Heart right ventricle (tissue), 16 donors: ENCODE measurements around the gene FBXO11. TPM values are rescaled to one million over a fixed set of nuclear protein-coding genes. Genes with fewer than 3 reads are reported as not detected.
A peak's percentile ranks its signal among the peaks of the same experiment; 100 is the strongest.

Experiments used
- ATAC-seq, 8 donors: fragments of 200-7000 bp; cut with Tn5 transposase; one replicate each; pipeline ENCODE4 v1.9.1; 2020; ENCODE audit warnings: mild to moderate bottlenecking in 8 of 8, moderate library complexity in 8 of 8, moderate number of reproducible peaks in 1 of 8
- DNase-seq, 2 donors: peaks; one replicate each; pipeline ENCODE4 v3.0.0-alpha.2; 2020
- H3K27ac ChIP-seq, 10 donors: fragments of 200-600 bp; sonication (generic) in 2 of 10; one replicate each; pipeline versions ENCODE4 v1.5.0 to v1.8.0; 2020 to 2022; ENCODE audit warnings: mild to moderate bottlenecking in 3 of 10
- H3K27me3 ChIP-seq, 7 donors: fragments of 200-600 bp; one replicate each; pipeline ENCODE4 v1.8.0; 2021 to 2022; ENCODE audit warnings: mild to moderate bottlenecking in 2 of 7
- H3K36me3 ChIP-seq, 9 donors: fragments of 200-600 bp; sonication (generic) in 1 of 9; one replicate each; pipeline versions ENCODE4 v1.5.0 to v1.8.0; 2020 to 2022; ENCODE audit warnings: mild to moderate bottlenecking in 2 of 9
- H3K4me1 ChIP-seq, 9 donors: fragments of 200-600 bp; sonication (generic) in 1 of 9; one replicate each; pipeline versions ENCODE4 v1.5.0 to v1.8.0; 2020 to 2022; ENCODE audit warnings: mild to moderate bottlenecking in 4 of 9
- H3K4me3 ChIP-seq, 10 donors: fragments of 200-600 bp; sonication (generic) in 2 of 10; one replicate each; pipeline versions ENCODE4 v1.5.0 to v1.8.0; 2020 to 2022; ENCODE audit warnings: mild to moderate bottlenecking in 7 of 10, moderate library complexity in 2 of 10
- H3K9me3 ChIP-seq, 11 donors: fragments of 200-600 bp in 10 of 11; sonication (generic) in 2 of 11; one replicate each; pipeline versions ENCODE4 v1.5.0 to v1.8.0; 2013 to 2022; ENCODE audit warnings: mild to moderate bottlenecking in 2 of 11, control low read depth in 1 of 11, moderate library complexity in 1 of 11
- WGBS, 2 donors: extraction: QIAGEN DNeasy Blood & Tissue Kit; methylation state at CpG; one replicate each; pipeline ENCODE4 v1.1.7; 2013; ENCODE audit warnings: inconsistent platforms in 1 of 2; 5-methylcytosine and 5-hydroxymethylcytosine counted together
- intact Hi-C, 10 donors: fragments of 100-400 bp; cut with DNase I; formaldehyde crosslinking; loops; one replicate each; pipeline versions ENCODE4 v1.11.1 to v1.14.2; 2022
- polyA plus RNA-seq, 2 donors: library from polyadenylated mRNA; stranded (reverse); fragments of 200-250 nt; gene quantifications; one replicate each; pipeline ENCODE4 v1.2.3, GENCODE V29; 2013
- total RNA-seq, 10 donors: library from RNA; stranded (reverse); fragmentation: NEBNext Ultra II Directional in 3 of 10; extraction: Animal tissue kit (Norgen Biotek cat#: 25700) in 3 of 10; gene quantifications; one replicate each; pipeline versions ENCODE4 v1.2.1 to v1.2.4, GENCODE V29; 2021 to 2023
- TF ChIP-seq, protein P1 (sequence below), 9 donors: fragments of 200-600 bp; sonication (generic) in 2 of 9; IDR thresholded peaks; one replicate each; pipeline versions ENCODE4 v1.5.0 to v1.8.0; 2021 to 2022; ENCODE audit warnings: antibody characterized with exemption in 9 of 9, mild to moderate bottlenecking in 5 of 9, moderate library complexity in 1 of 9
- donor health status: Arrhythmogenic right ventricular cardiomyopathy.
- donor health status: ischemic (EF 13 %, LVEDD 7.1; RV severe dilation, severe dysfunction).
- donor health status: healthy with polysubstance abuse.
- donor health status: DM: no; HTN: yes; CAD: no.
- donor health status: DM: no; HTN: no; CAD: no.
- donor health status: ischemic (EF 25% LVEDD 6.9; RV normal size, moderate dysfunction).
- donor health status: ischemic (EF 25% LVEDD 5.7; RV mildly dilated, moderate dysfunction).
- donor health status: healthy.
- donor health status: DM: yes; HTN: yes; CAD: no.
- donor health status: Ischemic cardiomyopathy.
- donor health status: ischemic (EF 35%, LVEDD 5.7; RV mildly dilated, moderate dysfunction).
- donor health status: nonischemic (EF 11% LVEDD 7.7; RV severe dilation, severe dysfunction).
- donor health status: DM: yes; HTN: yes; CAD: no.
- donor health status: PGD.
- donor health status: ischemic (EF 29% LVEDD 5.4; RV normal size, mild dysfunction).
- donor health status: nonischemic (EF 23%, LVEDD 6.1; RV moderate dilation, normal function).

The FBXO11 gene
- total and polyA plus RNA-seq, 12 donors, result 15.7 to 48.2 (median 36.9) TPM

DNA sequence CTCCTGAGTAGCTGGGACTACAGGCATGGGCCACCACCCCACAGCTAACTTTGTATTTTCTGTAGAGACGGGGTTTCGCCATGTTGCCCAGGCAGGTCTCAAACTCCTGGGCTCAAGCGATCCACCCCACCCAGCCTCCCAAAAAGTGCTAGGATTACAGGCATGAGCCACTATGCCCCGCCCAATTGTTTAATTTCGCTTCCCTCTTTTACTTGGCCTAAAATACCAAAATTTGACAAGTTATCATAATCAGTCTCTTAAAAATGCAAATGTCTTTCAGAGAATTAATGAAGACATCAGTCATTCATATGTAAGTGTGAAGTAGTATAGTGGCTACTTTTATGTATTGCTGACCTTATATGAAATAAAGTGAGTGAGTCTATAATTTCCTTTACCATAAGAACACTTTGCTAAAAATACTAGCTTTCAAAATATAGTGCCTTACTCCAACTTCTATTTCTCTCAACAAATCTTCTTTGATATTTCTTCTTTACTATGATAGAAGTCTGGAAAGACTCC, 9.8 kb downstream of the FBXO11 start:
- ATAC-seq (peak in 1 of 8 donors; percentile 26), DNase-seq (no peak)
- TF ChIP-seq, protein P1, sequence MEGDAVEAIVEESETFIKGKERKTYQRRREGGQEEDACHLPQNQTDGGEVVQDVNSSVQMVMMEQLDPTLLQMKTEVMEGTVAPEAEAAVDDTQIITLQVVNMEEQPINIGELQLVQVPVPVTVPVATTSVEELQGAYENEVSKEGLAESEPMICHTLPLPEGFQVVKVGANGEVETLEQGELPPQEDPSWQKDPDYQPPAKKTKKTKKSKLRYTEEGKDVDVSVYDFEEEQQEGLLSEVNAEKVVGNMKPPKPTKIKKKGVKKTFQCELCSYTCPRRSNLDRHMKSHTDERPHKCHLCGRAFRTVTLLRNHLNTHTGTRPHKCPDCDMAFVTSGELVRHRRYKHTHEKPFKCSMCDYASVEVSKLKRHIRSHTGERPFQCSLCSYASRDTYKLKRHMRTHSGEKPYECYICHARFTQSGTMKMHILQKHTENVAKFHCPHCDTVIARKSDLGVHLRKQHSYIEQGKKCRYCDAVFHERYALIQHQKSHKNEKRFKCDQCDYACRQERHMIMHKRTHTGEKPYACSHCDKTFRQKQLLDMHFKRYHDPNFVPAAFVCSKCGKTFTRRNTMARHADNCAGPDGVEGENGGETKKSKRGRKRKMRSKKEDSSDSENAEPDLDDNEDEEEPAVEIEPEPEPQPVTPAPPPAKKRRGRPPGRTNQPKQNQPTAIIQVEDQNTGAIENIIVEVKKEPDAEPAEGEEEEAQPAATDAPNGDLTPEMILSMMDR (IDR thresholded peaks at IDR 0.05), result no peak
- intact Hi-C loops, result no loop called here
- WGBS, 2 donors, result 91 to 93% methylated on average over 5 of the region's 5 CpGs
- Histone ChIP-seq H3K27ac (no peak overlapping the region), H3K36me3 (peaks cover 0 to 3% (median 0%) of the 10 kb centered on the region in 9 donors), H3K9me3 (no peaks in the 10 kb centered on the region), H3K27me3 (no peaks in the 10 kb centered on the region), H3K4me1 (peaks cover 4 to 96% (median 80%) of the 10 kb centered on the region in 9 donors), H3K4me3 (no peak overlapping the region)

DNA sequence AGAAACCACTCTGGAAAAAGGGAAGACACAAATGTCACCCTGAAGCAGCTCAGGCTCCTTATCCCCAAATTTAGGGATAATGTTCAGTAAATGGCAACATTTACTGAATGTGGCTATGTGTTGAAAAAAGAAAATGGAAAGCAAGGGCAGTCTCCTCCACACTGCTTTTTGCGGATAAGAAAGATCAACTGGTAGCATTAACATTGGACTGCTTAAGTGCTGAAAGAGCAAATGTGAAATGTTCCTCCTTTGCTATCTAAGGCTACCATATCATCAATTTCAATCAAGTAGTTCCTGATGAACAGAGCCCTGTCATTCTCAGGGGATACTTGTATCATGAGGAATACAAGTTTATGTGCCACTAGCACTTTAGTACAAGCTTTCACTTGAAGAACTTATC, 12.5 kb downstream of the FBXO11 start:
- intact Hi-C loops, result no loop called here
- WGBS, 2 donors, result 39 to 59% methylated on average over 1 of the region's 1 CpG
- H3K4me1 ChIP-seq, result peaks cover 7 to 92% (median 77%) of the 10 kb centered on the region in 9 donors
- no peak overlapping the region for H3K27ac ChIP-seq
- H3K27me3 ChIP-seq, result no peaks in the 10 kb centered on the region
- TF ChIP-seq, protein P1 (IDR thresholded peaks at IDR 0.05), result no peak
- no peak overlapping the region for H3K4me3 ChIP-seq
- peaks cover 0 to 13% (median 0%) of the 10 kb centered on the region in 9 donors for H3K36me3 ChIP-seq
- ATAC-seq (peak in 1 of 8 donors; percentile 14), DNase-seq (no peak)
- H3K9me3 ChIP-seq, result no peaks in the 10 kb centered on the region

DNA sequence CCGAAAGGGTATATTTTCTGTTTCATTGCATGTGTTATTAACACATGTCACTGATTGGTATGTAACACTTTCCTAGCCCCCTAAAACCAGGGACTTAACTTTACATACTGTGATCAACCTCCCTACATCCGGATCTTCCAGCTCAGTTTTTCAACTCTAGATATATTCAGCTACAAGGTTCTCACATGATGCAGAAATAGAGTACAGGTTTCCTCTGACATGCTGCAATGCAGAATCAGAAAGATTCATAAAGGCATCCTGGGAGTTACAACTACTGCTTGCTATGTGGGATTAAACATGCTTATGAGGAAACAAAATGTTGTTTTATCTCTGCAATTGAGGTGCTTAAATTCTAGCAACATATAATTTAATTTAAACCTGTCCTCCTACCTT, 14.0 kb downstream of the FBXO11 start:
- no peak for DNase-seq
- Histone ChIP-seq H3K4me1 (peaks cover 8 to 91% (median 77%) of the 10 kb centered on the region in 9 donors), H3K36me3 (peaks cover 0 to 15% (median 0%) of the 10 kb centered on the region in 9 donors), H3K4me3 (no peak overlapping the region), H3K27ac (no peak overlapping the region), H3K27me3 (no peaks in the 10 kb centered on the region), H3K9me3 (no peaks in the 10 kb centered on the region)
- intact Hi-C loops, result no loop called here
- ATAC-seq, result no peak
- TF ChIP-seq, protein P1 (IDR thresholded peaks at IDR 0.05), result no peak
- WGBS, 2 donors, result 69 to 73% methylated on average over 2 of the region's 2 CpGs

DNA sequence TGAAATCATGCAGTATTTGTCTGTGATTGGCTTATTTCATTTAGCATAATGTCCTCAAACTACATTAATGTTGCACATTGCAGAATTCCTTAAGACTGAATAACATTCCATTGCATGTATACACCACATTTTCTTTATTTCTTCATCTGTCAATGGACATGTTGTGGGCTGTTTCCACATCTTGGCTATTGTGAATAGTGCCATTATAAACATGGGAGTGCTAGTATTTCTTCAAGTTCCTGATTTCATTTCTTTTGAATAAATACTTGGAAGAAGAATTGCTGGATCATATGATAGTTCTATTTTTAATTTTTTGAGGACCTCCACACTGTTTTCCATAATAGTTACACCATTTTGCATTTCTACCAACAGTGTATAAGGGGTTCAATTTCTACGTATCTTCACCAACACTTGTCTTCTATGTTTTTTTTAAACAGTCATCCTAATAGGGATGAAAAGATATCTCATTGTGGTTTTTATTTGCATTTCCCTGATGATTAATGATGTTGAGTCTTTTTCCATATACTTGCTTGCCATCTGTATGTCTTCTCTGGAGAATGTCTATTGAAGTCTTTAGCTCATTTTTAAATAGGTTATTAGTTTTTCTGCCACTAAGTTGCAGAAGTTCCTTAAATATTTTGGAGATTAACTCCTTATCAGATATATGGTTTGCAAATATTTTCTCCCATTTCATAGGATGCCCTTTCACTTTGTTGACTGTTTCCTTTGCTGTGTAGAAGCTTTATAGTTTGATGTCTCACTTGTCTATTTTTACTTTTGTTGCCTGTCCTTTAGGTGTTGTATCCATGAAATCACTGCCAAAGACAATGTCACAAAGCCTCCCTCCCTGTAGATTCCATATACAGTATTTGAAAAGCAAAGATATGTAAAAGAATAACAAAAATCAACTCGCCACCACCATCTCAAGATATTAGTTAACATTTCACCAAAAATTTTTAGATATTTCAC, 14.6 kb downstream of the FBXO11 start:
- no peak overlapping the region for H3K4me3 ChIP-seq
- no peaks in the 10 kb centered on the region for H3K9me3 ChIP-seq
- H3K27ac ChIP-seq, result no peak overlapping the region
- 91 to 92% methylated on average over 2 of the region's 2 CpGs for WGBS, 2 donors
- TF ChIP-seq, protein P1 (IDR thresholded peaks at IDR 0.05), result no peak
- H3K27me3 ChIP-seq, result no peaks in the 10 kb centered on the region
- H3K4me1 ChIP-seq, result peaks cover 8 to 84% (median 70%) of the 10 kb centered on the region in 9 donors
- intact Hi-C loops, result no loop called here
- ATAC-seq (no peak), DNase-seq (no peak)
- H3K36me3 ChIP-seq, result peaks cover 0 to 17% (median 0%) of the 10 kb centered on the region in 9 donors
